H9 (cell line): ENCODE data around the gene TSLP. TPM values are rescaled to one million over a fixed set of nuclear protein-coding genes. Genes with fewer than 3 reads are reported as not detected.

Experiments used
- DNase-seq: peaks from one replicate; pipeline ENCODE4 v3.0.0-alpha.2; 2017
- H2AFZ ChIP-seq: one replicate; pipeline ENCODE4 v1.6.1; 2013; ENCODE audit warnings: mild to moderate bottlenecking, low read length, control low read depth, moderate library complexity
- H2AK5ac ChIP-seq: 2 replicates; pipeline ENCODE4 v1.6.1; 2013; ENCODE audit warnings: low read length, control low read depth, mixed read lengths; ENCODE audit not compliant: insufficient read length
- H2BK120ac ChIP-seq: one replicate; pipeline ENCODE4 v1.6.1; 2013; ENCODE audit warnings: low read depth, mild to moderate bottlenecking, low read length, control low read depth, inconsistent platforms; ENCODE audit not compliant: poor library complexity, severe bottlenecking
- H2BK12ac ChIP-seq: 2 replicates; pipeline ENCODE4 v1.6.1; 2013; ENCODE audit warnings: low read length, control low read depth, mixed read lengths, low read depth; ENCODE audit not compliant: insufficient read length
- H2BK15ac ChIP-seq: 2 replicates; pipeline ENCODE4 v1.6.1; 2013; ENCODE audit warnings: low read depth, low read length, control low read depth
- H2BK20ac ChIP-seq: one replicate; pipeline ENCODE4 v1.6.1; 2013; ENCODE audit warnings: low read depth, mild to moderate bottlenecking, low read length, control low read depth, inconsistent platforms; ENCODE audit not compliant: poor library complexity, severe bottlenecking
- H2BK5ac ChIP-seq: 2 replicates; pipeline ENCODE4 v1.6.1; 2013; ENCODE audit warnings: low read length, control low read depth, mixed read lengths; ENCODE audit not compliant: insufficient read length
- H3K14ac ChIP-seq: 2 replicates; pipeline ENCODE4 v1.6.1; 2013; ENCODE audit warnings: low read length, control low read depth; ENCODE audit not compliant: insufficient read depth
- H3K18ac ChIP-seq: 2 replicates; pipeline ENCODE4 v1.6.1; 2013; ENCODE audit warnings: low read depth, mild to moderate bottlenecking, mixed read lengths, low read length, control low read depth; ENCODE audit not compliant: insufficient read length
- H3K23ac ChIP-seq: 2 replicates; pipeline ENCODE4 v1.6.1; 2013; ENCODE audit warnings: low read length, control low read depth, mixed read lengths, low read depth; ENCODE audit not compliant: insufficient read length
- H3K23me2 ChIP-seq: 2 replicates; pipeline ENCODE4 v1.6.1; 2013; ENCODE audit warnings: low read depth, mild to moderate bottlenecking, mixed read lengths, low read length, control low read depth; ENCODE audit not compliant: insufficient read length, poor library complexity, severe bottlenecking
- H3K27ac ChIP-seq: 2 replicates; pipeline ENCODE4 v1.5.1; 2013; ENCODE audit warnings: low read length, control low read depth, mixed read lengths, low read depth; ENCODE audit not compliant: insufficient read length
- H3K27me3 ChIP-seq: 2 replicates; pipeline ENCODE4 v1.6.1; 2013; ENCODE audit warnings: low read length, control low read depth, inconsistent platforms; ENCODE audit not compliant: insufficient read depth
- H3K4ac ChIP-seq: 2 replicates; pipeline ENCODE4 v1.6.1; 2013; ENCODE audit warnings: low read depth, mild to moderate bottlenecking, control low read depth, inconsistent platforms, low read length, moderate library complexity
- H3K4me1 ChIP-seq: 2 replicates; pipeline ENCODE4 v1.6.1; 2013; ENCODE audit warnings: low read length, control low read depth, inconsistent platforms; ENCODE audit not compliant: insufficient read depth
- H3K4me2 ChIP-seq: 2 replicates; pipeline ENCODE4 v1.6.1; 2013; ENCODE audit warnings: low read length, control low read depth, mixed read lengths; ENCODE audit not compliant: insufficient read length, insufficient read depth
- H3K56ac ChIP-seq: 2 replicates; pipeline ENCODE4 v1.6.1; 2013; ENCODE audit warnings: low read depth, mild to moderate bottlenecking, mixed read lengths, low read length, control low read depth; ENCODE audit not compliant: insufficient read length
- H3K79me1 ChIP-seq: 2 replicates; pipeline ENCODE4 v1.6.1; 2013; ENCODE audit warnings: low read depth, mild to moderate bottlenecking, moderate library complexity, low read length, control low read depth, inconsistent platforms; ENCODE audit not compliant: insufficient read depth, poor library complexity, severe bottlenecking
- H3K79me2 ChIP-seq: 2 replicates; pipeline ENCODE4 v1.6.1; 2013; ENCODE audit warnings: low read length, control low read depth, inconsistent platforms; ENCODE audit not compliant: insufficient read depth
- H3K9ac ChIP-seq: 2 replicates; pipeline ENCODE4 v1.6.1; 2013; ENCODE audit warnings: low read length, control low read depth, mixed read lengths; ENCODE audit not compliant: insufficient read length; ENCODE audit errors: extremely low read depth
- H3K9me3 ChIP-seq: one replicate; pipeline ENCODE4 v1.6.1; 2013; ENCODE audit warnings: low read depth, low read length, inconsistent platforms; ENCODE audit not compliant: control insufficient read depth
- H3T11ph ChIP-seq: one replicate; pipeline ENCODE4 v1.6.1; 2013; ENCODE audit warnings: mild to moderate bottlenecking, low read length, control low read depth, inconsistent platforms
- H4K20me1 ChIP-seq: one replicate; pipeline ENCODE4 v1.6.1; 2013; ENCODE audit not compliant: control insufficient read depth, insufficient read length, insufficient read depth
- H4K5ac ChIP-seq: 2 replicates; pipeline ENCODE4 v1.6.1; 2013; ENCODE audit warnings: low read depth, mild to moderate bottlenecking, mixed read lengths, low read length, control low read depth; ENCODE audit not compliant: insufficient read length
- H4K8ac ChIP-seq: replicated peaks from 2 replicates; pipeline ENCODE4 v1.6.1; 2013; ENCODE audit warnings: low read length, control low read depth, mixed read lengths, low read depth; ENCODE audit not compliant: insufficient read length
- H4K91ac ChIP-seq: 2 replicates; pipeline ENCODE4 v1.6.1; 2013; ENCODE audit warnings: low read depth, mild to moderate bottlenecking, moderate library complexity, mixed read lengths, low read length, control low read depth; ENCODE audit not compliant: insufficient read length
- H3K27ac Mint-ChIP-seq, 3 experiments: 2 replicates in 2 of 3; 3 replicates in 1 of 3; pipeline ENCODE4 v1.8.0; 2020 to 2021; ENCODE audit warnings: mixed read lengths in 3 of 3, mild to moderate bottlenecking in 1 of 3, moderate library complexity in 1 of 3
- H3K27me3 Mint-ChIP-seq: 2 replicates; pipeline ENCODE4 v1.8.0; 2021; ENCODE audit warnings: low read depth, mild to moderate bottlenecking, moderate library complexity, mixed read lengths
- H3K36me3 Mint-ChIP-seq, 3 experiments: 2 replicates in 2 of 3; 3 replicates in 1 of 3; pipeline ENCODE4 v1.8.0; 2020 to 2021; ENCODE audit warnings: low read depth in 3 of 3, mixed read lengths in 3 of 3; ENCODE audit not compliant: insufficient read depth in 1 of 3
- H3K4me1 Mint-ChIP-seq, 2 experiments: 2 replicates each; pipeline ENCODE4 v1.8.0; 2020; ENCODE audit warnings: mixed read lengths in 2 of 2
- H3K4me3 Mint-ChIP-seq, 2 experiments: 2 replicates in 1 of 2; 3 replicates in 1 of 2; pipeline ENCODE4 v1.8.0; 2020 to 2021; ENCODE audit warnings: mild to moderate bottlenecking in 2 of 2, mixed read lengths in 2 of 2, moderate library complexity in 1 of 2
- H3K9me3 Mint-ChIP-seq, 2 experiments: 2 replicates in 1 of 2; 3 replicates in 1 of 2; pipeline ENCODE4 v1.8.0; 2020; ENCODE audit warnings: mild to moderate bottlenecking in 2 of 2, mixed read lengths in 2 of 2, moderate library complexity in 1 of 2
- WGBS: extraction: QIAGEN DNeasy Blood & Tissue Kit; methylation state at CpG from one replicate; pipeline ENCODE4 v1.1.7; 2013; ENCODE audit warnings: missing lambda C conversion rate, low lambda C conversion rate, mixed read lengths; ENCODE audit not compliant: insufficient read length; ENCODE audit errors: extremely low coverage; 5-methylcytosine and 5-hydroxymethylcytosine counted together
- total RNA-seq: library from RNA; stranded (reverse); gene quantifications from 2 replicates; pipeline ENCODE4 v1.2.1, GENCODE V29; 2021
- TF ChIP-seq, protein P1 (sequence below): fragments of 200-600 bp; sonication (generic); conservative IDR thresholded peaks from 3 replicates; pipeline ENCODE4 v1.8.0; 2021; ENCODE audit warnings: antibody characterized with exemption, mild to moderate bottlenecking

TSLP gene
- total RNA-seq, 1 experiment from 2014 or later, result 0.63 TPM

- Histone ChIP-seq H4K20me1 (no peaks in the 10 kb centered on the region), H3K56ac (no peak overlapping the region), H3K79me2 (no peaks in the 10 kb centered on the region), H3K79me1 (no peaks in the 10 kb centered on the region), H2BK120ac (no peak overlapping the region), H4K5ac (no peak overlapping the region), H2BK20ac (no peak overlapping the region), H3K9ac (no peak overlapping the region), H3K9me3 (no peaks in the 10 kb centered on the region), H3K18ac (no peak overlapping the region), H3K23me2 (no peaks in the 10 kb centered on the region), H3K4me1 (no peaks in the 10 kb centered on the region; the same call in 1 of the 2 replicates), H3K4me2 (no peak overlapping the region), H3K27ac (no peak overlapping the region), H3K23ac (no peak overlapping the region), H3K27me3 (no peaks in the 10 kb centered on the region), H3K4ac (no peak overlapping the region), H2BK12ac (no peak overlapping the region), H2BK5ac (no peak overlapping the region), H2BK15ac (no peak overlapping the region), H3T11ph (no peak overlapping the region), H4K91ac (no peak overlapping the region), H2AFZ (no peak overlapping the region), H4K8ac (no peak overlapping the region), H2AK5ac (no peak overlapping the region), H3K14ac (no peak overlapping the region)
- Mint-ChIP-seq H3K9me3 (no peaks in the 10 kb centered on the region), H3K4me3 (no peak overlapping the region), H3K27ac (no peak overlapping the region), H3K4me1 (peaks cover 24 to 30% of the 10 kb centered on the region in 2 experiments), H3K27me3 (no peaks in the 10 kb centered on the region), H3K36me3 (peaks cover 14 to 56% (median 52%) of the 10 kb centered on the region in 3 experiments; a peak in 6 of 7 replicates)
- DNase-seq, result no peak
- TF ChIP-seq, protein P1, sequence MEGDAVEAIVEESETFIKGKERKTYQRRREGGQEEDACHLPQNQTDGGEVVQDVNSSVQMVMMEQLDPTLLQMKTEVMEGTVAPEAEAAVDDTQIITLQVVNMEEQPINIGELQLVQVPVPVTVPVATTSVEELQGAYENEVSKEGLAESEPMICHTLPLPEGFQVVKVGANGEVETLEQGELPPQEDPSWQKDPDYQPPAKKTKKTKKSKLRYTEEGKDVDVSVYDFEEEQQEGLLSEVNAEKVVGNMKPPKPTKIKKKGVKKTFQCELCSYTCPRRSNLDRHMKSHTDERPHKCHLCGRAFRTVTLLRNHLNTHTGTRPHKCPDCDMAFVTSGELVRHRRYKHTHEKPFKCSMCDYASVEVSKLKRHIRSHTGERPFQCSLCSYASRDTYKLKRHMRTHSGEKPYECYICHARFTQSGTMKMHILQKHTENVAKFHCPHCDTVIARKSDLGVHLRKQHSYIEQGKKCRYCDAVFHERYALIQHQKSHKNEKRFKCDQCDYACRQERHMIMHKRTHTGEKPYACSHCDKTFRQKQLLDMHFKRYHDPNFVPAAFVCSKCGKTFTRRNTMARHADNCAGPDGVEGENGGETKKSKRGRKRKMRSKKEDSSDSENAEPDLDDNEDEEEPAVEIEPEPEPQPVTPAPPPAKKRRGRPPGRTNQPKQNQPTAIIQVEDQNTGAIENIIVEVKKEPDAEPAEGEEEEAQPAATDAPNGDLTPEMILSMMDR, result no peak
- WGBS, result no CpG with 5 or more reads among the region's 1 CpG
Observed at GRCh38 chr5:111124793-111125192, 53.3 kb downstream of the TSLP start.
